Right renal cortex interstitium (tissue), 3 donors: ENCODE measurements around the gene TCL1A. TPM values are rescaled to one million over a fixed set of nuclear protein-coding genes. Genes with fewer than 3 reads are reported as not detected.

Experiments
- DNase-seq, 3 donors: peaks; one replicate each; pipeline ENCODE4 v3.0.0-alpha.2; 2013; ENCODE audit warnings: low read depth in 3 of 3, low spot score in 2 of 3
- polyA plus RNA-seq, 3 donors: library from polyadenylated mRNA; unstranded; fragments of 120-200 nt; gene quantifications; one replicate each; pipeline ENCODE4 v1.2.1, GENCODE V29; 2013; ENCODE audit not compliant: insufficient read length in 3 of 3

Gene TCL1A
- polyA plus RNA-seq, 3 donors, result 0.85 to 2.2 (median 0.86) TPM

GRCh38 chr14:95707327-95707726, 6.6 kb downstream of the TCL1A start:
- no peak for DNase-seq

- no peak for DNase-seq
These were observed 8.4 kb downstream of the TCL1A start for GRCh38 chr14:95705518-95705917.

- DNase-seq, result no peak
These were observed 10.1 kb downstream of the TCL1A start for GRCh38 chr14:95703805-95704204.

- no peak for DNase-seq
These were observed 10.6 kb downstream of the TCL1A start for GRCh38 chr14:95703341-95703740.

GRCh38 chr14:95701846-95702221, 12.1 kb downstream of the TCL1A start:
- peak; percentile 16 to 42 (median 38) for DNase-seq

GRCh38 chr14:95700221-95700976, 13.5 kb downstream of the TCL1A start:
- DNase-seq, result no peak

GRCh38 chr14:95699412-95699811, 14.5 kb downstream of the TCL1A start:
- DNase-seq, result no peak

- no peak for DNase-seq
These were observed 15.6 kb downstream of the TCL1A start for GRCh38 chr14:95698287-95698686.

GRCh38 chr14:95697764-95698163, 16.2 kb downstream of the TCL1A start:
- DNase-seq, result no peak

GRCh38 chr14:95696741-95697140, 17.2 kb downstream of the TCL1A start:
- no peak for DNase-seq

GRCh38 chr14:95695913-95696312, 18.0 kb downstream of the TCL1A start:
- DNase-seq, result no peak

- no peak for DNase-seq
These were observed 18.9 kb downstream of the TCL1A start for GRCh38 chr14:95695051-95695450.

- no peak for DNase-seq
These were observed 21.8 kb downstream of the TCL1A start for GRCh38 chr14:95692109-95692508.

GRCh38 chr14:95691591-95691990, 22.3 kb downstream of the TCL1A start:
- no peak for DNase-seq

GRCh38 chr14:95690815-95691214, 23.1 kb downstream of the TCL1A start:
- DNase-seq, result no peak

GRCh38 chr14:95689441-95689840, 24.5 kb downstream of the TCL1A start:
- no peak for DNase-seq

- no peak for DNase-seq
These were observed 27.0 kb downstream of the TCL1A start for GRCh38 chr14:95686935-95687334.

- no peak for DNase-seq
These were observed 27.7 kb downstream of the TCL1A start, which contains the start of gene TCL1B for GRCh38 chr14:95685978-95686922. TSS of gene TCL1B (plus strand) at chr14:95686426. CDS start at chr14:95686468, 42 bp downstream.

GRCh38 chr14:95683793-95684192, 30.1 kb downstream of the TCL1A start:
- no peak for DNase-seq

- DNase-seq, result no peak
These were observed 32.8 kb downstream of the TCL1A start for GRCh38 chr14:95681153-95681552.

GRCh38 chr14:95679998-95680735, 33.8 kb downstream of the TCL1A start:
- no peak for DNase-seq
